Astrocyte (in vitro differentiated cells and primary cell): ENCODE data around the gene HMX2.
A peak's percentile ranks its signal among the peaks of the same experiment; 100 is the strongest.

ENCODE experiments used
- EZH2 ChIP-seq: IDR thresholded peaks from 2 replicates; pipeline ENCODE4 v1.6.1; 2012; ENCODE audit warnings: mild to moderate bottlenecking, low read length, inconsistent platforms; ENCODE audit not compliant: insufficient read depth
- TF ChIP-seq, protein P1 (sequence below): IDR thresholded peaks from 2 replicates; pipeline ENCODE4 v1.5.1; 2011; ENCODE audit warnings: low read depth, mild to moderate bottlenecking, inconsistent platforms, low read length, moderate library complexity; ENCODE audit not compliant: insufficient read depth

DNA sequence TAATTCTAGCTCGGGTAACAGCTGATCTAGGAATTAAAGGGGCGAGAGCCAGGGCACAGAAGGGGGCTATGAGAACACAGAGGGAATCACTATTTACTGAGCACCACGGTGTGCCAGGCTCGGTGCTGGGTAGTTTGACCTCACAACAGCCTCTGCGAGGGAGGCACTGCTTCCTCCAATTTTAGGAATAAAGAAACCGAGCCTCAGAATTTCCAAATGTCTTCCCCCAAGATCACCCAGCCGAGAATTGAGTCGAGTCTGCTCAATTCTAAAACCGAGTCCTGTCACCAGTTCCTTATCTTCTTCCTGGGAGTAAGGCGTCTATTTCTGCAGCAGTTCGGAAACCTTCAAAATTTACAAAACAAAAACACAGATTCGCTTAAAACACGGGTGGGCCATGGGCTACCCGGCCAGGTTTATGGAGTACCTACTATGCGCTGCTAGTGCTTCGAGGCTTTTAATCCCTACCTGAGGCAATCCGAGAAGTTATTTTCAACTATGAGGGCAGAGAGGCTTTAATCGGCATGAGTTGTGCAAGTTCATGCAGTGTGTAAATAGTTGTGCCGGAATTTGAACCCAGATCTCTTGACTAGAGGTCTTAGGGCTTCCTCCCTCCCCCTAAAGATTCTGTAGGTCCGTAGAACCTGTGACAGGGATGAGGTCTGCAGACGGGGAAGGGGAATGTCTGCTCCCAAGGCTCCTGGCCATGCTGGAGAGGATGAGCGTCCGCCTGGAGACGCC, 872 bp upstream of the HMX2 start:
- TF ChIP-seq, protein P1, sequence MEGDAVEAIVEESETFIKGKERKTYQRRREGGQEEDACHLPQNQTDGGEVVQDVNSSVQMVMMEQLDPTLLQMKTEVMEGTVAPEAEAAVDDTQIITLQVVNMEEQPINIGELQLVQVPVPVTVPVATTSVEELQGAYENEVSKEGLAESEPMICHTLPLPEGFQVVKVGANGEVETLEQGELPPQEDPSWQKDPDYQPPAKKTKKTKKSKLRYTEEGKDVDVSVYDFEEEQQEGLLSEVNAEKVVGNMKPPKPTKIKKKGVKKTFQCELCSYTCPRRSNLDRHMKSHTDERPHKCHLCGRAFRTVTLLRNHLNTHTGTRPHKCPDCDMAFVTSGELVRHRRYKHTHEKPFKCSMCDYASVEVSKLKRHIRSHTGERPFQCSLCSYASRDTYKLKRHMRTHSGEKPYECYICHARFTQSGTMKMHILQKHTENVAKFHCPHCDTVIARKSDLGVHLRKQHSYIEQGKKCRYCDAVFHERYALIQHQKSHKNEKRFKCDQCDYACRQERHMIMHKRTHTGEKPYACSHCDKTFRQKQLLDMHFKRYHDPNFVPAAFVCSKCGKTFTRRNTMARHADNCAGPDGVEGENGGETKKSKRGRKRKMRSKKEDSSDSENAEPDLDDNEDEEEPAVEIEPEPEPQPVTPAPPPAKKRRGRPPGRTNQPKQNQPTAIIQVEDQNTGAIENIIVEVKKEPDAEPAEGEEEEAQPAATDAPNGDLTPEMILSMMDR: no peak
- TF ChIP-seq EZH2: peak; percentile 50
